ENCODE data around the gene D2HGDH. TPM values are rescaled to one million over a fixed set of nuclear protein-coding genes. Genes with fewer than 3 reads are reported as not detected.

Gene D2HGDH
- total RNA-seq, 1 experiment from 2014 or later, result 10.0 TPM

- no peak overlapping the region for H4K5ac ChIP-seq (ENCODE audit: insufficient read length, low read depth, low read length)
- H4K91ac ChIP-seq (ENCODE audit: insufficient read length, low read depth, low read length), result no peak overlapping the region
- H2BK120ac ChIP-seq (ENCODE audit: low read depth, low read length, poor library complexity, severe bottlenecking), result no peak overlapping the region
- H3K23ac ChIP-seq (ENCODE audit: insufficient read length, low read depth, low read length), result no peak overlapping the region
- no peak overlapping the region for H3K14ac ChIP-seq (ENCODE audit: insufficient read depth, low read length)
- H3K4me1 Mint-ChIP-seq, result no peaks in the 10 kb centered on the region
- no peak for TF ChIP-seq CTCF (conservative IDR thresholded peaks at IDR 0.05)
- H2BK12ac ChIP-seq (ENCODE audit: insufficient read length, low read depth, low read length), result no peak overlapping the region
- WGBS (ENCODE audit: extremely low coverage, insufficient read length, low lambda C conversion rate), result no CpG with 5 or more reads among the region's 13 CpGs
- H2BK5ac ChIP-seq (ENCODE audit: insufficient read length, low read length), result no peak overlapping the region
- no peaks in the 10 kb centered on the region for H3K4me1 ChIP-seq (ENCODE audit: insufficient read depth, low read length)
- no peak overlapping the region for H2AFZ ChIP-seq (ENCODE audit: low read length)
- H3K9me3 ChIP-seq (ENCODE audit: control insufficient read depth, low read depth, low read length), result no peaks in the 10 kb centered on the region
- H2AK5ac ChIP-seq (ENCODE audit: insufficient read length, low read length), result no peak overlapping the region
- H3K4me2 ChIP-seq (ENCODE audit: insufficient read depth, insufficient read length, low read length), result no peak overlapping the region
- no peaks in the 10 kb centered on the region for H3K23me2 ChIP-seq (ENCODE audit: insufficient read length, low read depth, low read length, poor library complexity, severe bottlenecking)
- no peak overlapping the region; a peak in 1 of 7 replicates for H3K27ac Mint-ChIP-seq
- peak; percentile 24 for DNase-seq
- H2BK15ac ChIP-seq (ENCODE audit: low read depth, low read length), result no peak overlapping the region
- H3K9me3 Mint-ChIP-seq, result no peaks in the 10 kb centered on the region; a peak in 2 of 5 replicates
- H3K27me3 ChIP-seq (ENCODE audit: insufficient read depth, low read length), result no peaks in the 10 kb centered on the region
- no peak overlapping the region for H3K4me3 Mint-ChIP-seq
- no peaks in the 10 kb centered on the region for H3K79me1 ChIP-seq (ENCODE audit: insufficient read depth, low read depth, low read length, poor library complexity, severe bottlenecking)
- no peak overlapping the region for H3K18ac ChIP-seq (ENCODE audit: insufficient read length, low read depth, low read length)
- H3K9ac ChIP-seq (ENCODE audit: extremely low read depth, insufficient read length, low read length), result no peak overlapping the region
- no peak overlapping the region for H3K27ac ChIP-seq (ENCODE audit: insufficient read length, low read depth, low read length)
- peaks cover 23 to 39% (median 38%) of the 10 kb centered on the region in 3 experiments; a peak in 6 of 7 replicates for H3K36me3 Mint-ChIP-seq (ENCODE audit: insufficient read depth in 1 of 3, low read depth in 3 of 3)
- H2BK20ac ChIP-seq (ENCODE audit: low read depth, low read length, poor library complexity, severe bottlenecking), result no peak overlapping the region
- H4K8ac ChIP-seq (replicated peaks; ENCODE audit: insufficient read length, low read depth, low read length), result no peak overlapping the region
- H3K27me3 Mint-ChIP-seq (ENCODE audit: low read depth), result no peaks in the 10 kb centered on the region
- no peaks in the 10 kb centered on the region for H4K20me1 ChIP-seq (ENCODE audit: control insufficient read depth, insufficient read depth, insufficient read length)
- no peaks in the 10 kb centered on the region for H3K79me2 ChIP-seq (ENCODE audit: insufficient read depth, low read length)
- H3K4ac ChIP-seq (ENCODE audit: low read depth, low read length), result no peak overlapping the region
- no peak overlapping the region for H3T11ph ChIP-seq (ENCODE audit: low read length)
- H3K56ac ChIP-seq (ENCODE audit: insufficient read length, low read depth, low read length), result no peak overlapping the region
These were observed 10.8 kb downstream of the D2HGDH start for GRCh38 chr2:241745276-241745675.
